H9 (cell line): Measurements from ENCODE around the gene DCTN5. TPM values are rescaled to one million over a fixed set of nuclear protein-coding genes. Genes with fewer than 3 reads are reported as not detected.
A peak's percentile ranks its signal among the peaks of the same experiment; 100 is the strongest.

Experiments used
- DNase-seq: peaks from one replicate; pipeline ENCODE4 v3.0.0-alpha.2; 2017
- H2AFZ ChIP-seq: one replicate; pipeline ENCODE4 v1.6.1; 2013; ENCODE audit warnings: mild to moderate bottlenecking, low read length, control low read depth, moderate library complexity
- H2AK5ac ChIP-seq: 2 replicates; pipeline ENCODE4 v1.6.1; 2013; ENCODE audit warnings: low read length, control low read depth, mixed read lengths; ENCODE audit not compliant: insufficient read length
- H2BK120ac ChIP-seq: one replicate; pipeline ENCODE4 v1.6.1; 2013; ENCODE audit warnings: low read depth, mild to moderate bottlenecking, low read length, control low read depth, inconsistent platforms; ENCODE audit not compliant: poor library complexity, severe bottlenecking
- H2BK12ac ChIP-seq: 2 replicates; pipeline ENCODE4 v1.6.1; 2013; ENCODE audit warnings: low read length, control low read depth, mixed read lengths, low read depth; ENCODE audit not compliant: insufficient read length
- H2BK15ac ChIP-seq: 2 replicates; pipeline ENCODE4 v1.6.1; 2013; ENCODE audit warnings: low read depth, low read length, control low read depth
- H2BK20ac ChIP-seq: one replicate; pipeline ENCODE4 v1.6.1; 2013; ENCODE audit warnings: low read depth, mild to moderate bottlenecking, low read length, control low read depth, inconsistent platforms; ENCODE audit not compliant: poor library complexity, severe bottlenecking
- H2BK5ac ChIP-seq: 2 replicates; pipeline ENCODE4 v1.6.1; 2013; ENCODE audit warnings: low read length, control low read depth, mixed read lengths; ENCODE audit not compliant: insufficient read length
- H3K14ac ChIP-seq: 2 replicates; pipeline ENCODE4 v1.6.1; 2013; ENCODE audit warnings: low read length, control low read depth; ENCODE audit not compliant: insufficient read depth
- H3K18ac ChIP-seq: 2 replicates; pipeline ENCODE4 v1.6.1; 2013; ENCODE audit warnings: low read depth, mild to moderate bottlenecking, mixed read lengths, low read length, control low read depth; ENCODE audit not compliant: insufficient read length
- H3K23ac ChIP-seq: 2 replicates; pipeline ENCODE4 v1.6.1; 2013; ENCODE audit warnings: low read length, control low read depth, mixed read lengths, low read depth; ENCODE audit not compliant: insufficient read length
- H3K23me2 ChIP-seq: 2 replicates; pipeline ENCODE4 v1.6.1; 2013; ENCODE audit warnings: low read depth, mild to moderate bottlenecking, mixed read lengths, low read length, control low read depth; ENCODE audit not compliant: insufficient read length, poor library complexity, severe bottlenecking
- H3K27ac ChIP-seq: 2 replicates; pipeline ENCODE4 v1.5.1; 2013; ENCODE audit warnings: low read length, control low read depth, mixed read lengths, low read depth; ENCODE audit not compliant: insufficient read length
- H3K27me3 ChIP-seq: 2 replicates; pipeline ENCODE4 v1.6.1; 2013; ENCODE audit warnings: low read length, control low read depth, inconsistent platforms; ENCODE audit not compliant: insufficient read depth
- H3K4ac ChIP-seq: 2 replicates; pipeline ENCODE4 v1.6.1; 2013; ENCODE audit warnings: low read depth, mild to moderate bottlenecking, control low read depth, inconsistent platforms, low read length, moderate library complexity
- H3K4me1 ChIP-seq: 2 replicates; pipeline ENCODE4 v1.6.1; 2013; ENCODE audit warnings: low read length, control low read depth, inconsistent platforms; ENCODE audit not compliant: insufficient read depth
- H3K4me2 ChIP-seq: 2 replicates; pipeline ENCODE4 v1.6.1; 2013; ENCODE audit warnings: low read length, control low read depth, mixed read lengths; ENCODE audit not compliant: insufficient read length, insufficient read depth
- H3K56ac ChIP-seq: 2 replicates; pipeline ENCODE4 v1.6.1; 2013; ENCODE audit warnings: low read depth, mild to moderate bottlenecking, mixed read lengths, low read length, control low read depth; ENCODE audit not compliant: insufficient read length
- H3K79me1 ChIP-seq: 2 replicates; pipeline ENCODE4 v1.6.1; 2013; ENCODE audit warnings: low read depth, mild to moderate bottlenecking, moderate library complexity, low read length, control low read depth, inconsistent platforms; ENCODE audit not compliant: insufficient read depth, poor library complexity, severe bottlenecking
- H3K79me2 ChIP-seq: 2 replicates; pipeline ENCODE4 v1.6.1; 2013; ENCODE audit warnings: low read length, control low read depth, inconsistent platforms; ENCODE audit not compliant: insufficient read depth
- H3K9ac ChIP-seq: 2 replicates; pipeline ENCODE4 v1.6.1; 2013; ENCODE audit warnings: low read length, control low read depth, mixed read lengths; ENCODE audit not compliant: insufficient read length; ENCODE audit errors: extremely low read depth
- H3K9me3 ChIP-seq: one replicate; pipeline ENCODE4 v1.6.1; 2013; ENCODE audit warnings: low read depth, low read length, inconsistent platforms; ENCODE audit not compliant: control insufficient read depth
- H3T11ph ChIP-seq: one replicate; pipeline ENCODE4 v1.6.1; 2013; ENCODE audit warnings: mild to moderate bottlenecking, low read length, control low read depth, inconsistent platforms
- H4K20me1 ChIP-seq: one replicate; pipeline ENCODE4 v1.6.1; 2013; ENCODE audit not compliant: control insufficient read depth, insufficient read length, insufficient read depth
- H4K5ac ChIP-seq: 2 replicates; pipeline ENCODE4 v1.6.1; 2013; ENCODE audit warnings: low read depth, mild to moderate bottlenecking, mixed read lengths, low read length, control low read depth; ENCODE audit not compliant: insufficient read length
- H4K8ac ChIP-seq: replicated peaks from 2 replicates; pipeline ENCODE4 v1.6.1; 2013; ENCODE audit warnings: low read length, control low read depth, mixed read lengths, low read depth; ENCODE audit not compliant: insufficient read length
- H4K91ac ChIP-seq: 2 replicates; pipeline ENCODE4 v1.6.1; 2013; ENCODE audit warnings: low read depth, mild to moderate bottlenecking, moderate library complexity, mixed read lengths, low read length, control low read depth; ENCODE audit not compliant: insufficient read length
- H3K27ac Mint-ChIP-seq, 3 experiments: 2 replicates in 2 of 3; 3 replicates in 1 of 3; pipeline ENCODE4 v1.8.0; 2020 to 2021; ENCODE audit warnings: mixed read lengths in 3 of 3, mild to moderate bottlenecking in 1 of 3, moderate library complexity in 1 of 3
- H3K27me3 Mint-ChIP-seq: 2 replicates; pipeline ENCODE4 v1.8.0; 2021; ENCODE audit warnings: low read depth, mild to moderate bottlenecking, moderate library complexity, mixed read lengths
- H3K36me3 Mint-ChIP-seq, 3 experiments: 2 replicates in 2 of 3; 3 replicates in 1 of 3; pipeline ENCODE4 v1.8.0; 2020 to 2021; ENCODE audit warnings: low read depth in 3 of 3, mixed read lengths in 3 of 3; ENCODE audit not compliant: insufficient read depth in 1 of 3
- H3K4me1 Mint-ChIP-seq, 2 experiments: 2 replicates each; pipeline ENCODE4 v1.8.0; 2020; ENCODE audit warnings: mixed read lengths in 2 of 2
- H3K4me3 Mint-ChIP-seq, 2 experiments: 2 replicates in 1 of 2; 3 replicates in 1 of 2; pipeline ENCODE4 v1.8.0; 2020 to 2021; ENCODE audit warnings: mild to moderate bottlenecking in 2 of 2, mixed read lengths in 2 of 2, moderate library complexity in 1 of 2
- H3K9me3 Mint-ChIP-seq, 2 experiments: 2 replicates in 1 of 2; 3 replicates in 1 of 2; pipeline ENCODE4 v1.8.0; 2020; ENCODE audit warnings: mild to moderate bottlenecking in 2 of 2, mixed read lengths in 2 of 2, moderate library complexity in 1 of 2
- CTCF ChIP-seq: fragments of 200-600 bp; sonication (generic); conservative IDR thresholded peaks from 3 replicates; pipeline ENCODE4 v1.8.0; 2021; ENCODE audit warnings: antibody characterized with exemption, mild to moderate bottlenecking
- total RNA-seq: library from RNA; stranded (reverse); gene quantifications from 2 replicates; pipeline ENCODE4 v1.2.1, GENCODE V29; 2021

DCTN5 gene
- total RNA-seq, 1 experiment from 2014 or later: 114 TPM

- no peak overlapping the region for H2AK5ac ChIP-seq
- no peak overlapping the region for H2BK12ac ChIP-seq
- H3K9ac ChIP-seq: no peak overlapping the region
- no peaks in the 10 kb centered on the region for H3K9me3 ChIP-seq
- H3K4ac ChIP-seq: no peak overlapping the region
- no peak overlapping the region for H2BK120ac ChIP-seq
- Mint-ChIP-seq H3K36me3 (peaks cover 36 to 82% (median 78%) of the 10 kb centered on the region in 3 experiments), H3K27ac (0 out of 7 replicates have a peak overlapping the region, but pooled peaks of 1 of the 3 experiments have one; percentile 3), H3K4me3 (no peak overlapping the region), H3K9me3 (no peaks in the 10 kb centered on the region), H3K4me1 (no peaks in the 10 kb centered on the region), H3K27me3 (no peaks in the 10 kb centered on the region)
- no peak overlapping the region for H4K91ac ChIP-seq
- no peak overlapping the region for H3K14ac ChIP-seq
- no peak overlapping the region for H3K56ac ChIP-seq
- DNase-seq: no peak
- no peak for TF ChIP-seq CTCF
- H3K23me2 ChIP-seq: no peaks in the 10 kb centered on the region
- H2BK5ac ChIP-seq: no peak overlapping the region
- no peak overlapping the region for H3T11ph ChIP-seq
- H3K27me3 ChIP-seq: no peaks in the 10 kb centered on the region
- H3K23ac ChIP-seq: no peak overlapping the region
- no peak overlapping the region for H3K4me2 ChIP-seq
- H2AFZ ChIP-seq: no peak overlapping the region
- H2BK15ac ChIP-seq: no peak overlapping the region
- no peaks in the 10 kb centered on the region for H3K79me1 ChIP-seq
- no peak overlapping the region for H2BK20ac ChIP-seq
- H3K4me1 ChIP-seq: no peaks in the 10 kb centered on the region
- no peaks in the 10 kb centered on the region for H4K20me1 ChIP-seq
- no peak overlapping the region for H3K27ac ChIP-seq
- H3K18ac ChIP-seq: no peak overlapping the region
- H3K79me2 ChIP-seq: no peaks in the 10 kb centered on the region
- no peak overlapping the region for H4K8ac ChIP-seq
- no peak overlapping the region for H4K5ac ChIP-seq
These were observed 17.2 kb upstream of the DCTN5 start for GRCh38 chr16:23624092-23624491.
